ENCODE data around the gene KCNMB3. TPM values are rescaled to one million over a fixed set of nuclear protein-coding genes. Genes with fewer than 3 reads are reported as not detected.
"Not testable (repeated sequence)": the region's sequence is repeated elsewhere in the genome, so short reads cannot be mapped to it uniquely, and the experiment has no call there.

Gene KCNMB3
- total RNA-seq, 4 donors from 2014 or later, result 4.4 to 8.1 (median 5.1) TPM

- Histone ChIP-seq H3K4me3 (replicated peaks in 1 of 3) (no peak overlapping the region), H3K4me1 (no peaks in the 10 kb centered on the region), H3K27ac (no peak overlapping the region), H3K36me3 (peaks cover 2 to 14% of the 10 kb centered on the region in 2 donors), H3K9me3 (no peaks in the 10 kb centered on the region), H3K27me3 (no peaks in the 10 kb centered on the region)
- WGBS, 2 donors, result 93 to 96% methylated on average over 1 of the region's 1 CpG
- intact Hi-C loops (cut with DNase I), result no loop called here
- TF ChIP-seq CTCF (IDR thresholded peaks at IDR 0.05), result no peak
- TF ChIP-seq POLR2A (IDR thresholded peaks at IDR 0.05), result no peak
- DNase-seq, result no peak
Measured at GRCh38 chr3:179224584-179224983, 26.3 kb downstream of the KCNMB3 start.

DNA sequence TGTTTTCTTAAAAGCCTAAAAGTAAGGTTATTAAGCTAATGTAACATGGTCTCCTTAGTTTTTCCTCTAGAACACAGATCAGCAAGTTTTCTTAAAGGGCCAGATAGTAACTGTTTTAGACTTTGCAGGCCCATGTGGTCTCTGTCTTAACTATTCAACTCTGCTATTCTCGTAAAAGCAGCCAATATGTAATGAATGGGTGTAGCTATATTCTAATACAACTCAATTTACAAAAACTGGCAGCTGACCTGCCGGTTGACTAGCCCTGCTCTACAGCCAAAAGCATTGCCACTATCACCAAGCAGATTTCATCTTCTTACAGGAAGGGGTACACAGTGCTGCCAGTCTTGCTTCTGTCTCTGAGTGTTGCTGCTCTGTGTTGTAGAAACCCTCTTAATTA is 27.4 kb downstream of the KCNMB3 start:
- H3K36me3 ChIP-seq, result peaks cover 2 to 14% of the 10 kb centered on the region in 2 donors
- TF ChIP-seq POLR2A (IDR thresholded peaks at IDR 0.05) (no peak), CTCF (IDR thresholded peaks at IDR 0.05) (no peak)
- no peaks in the 10 kb centered on the region for H3K4me1 ChIP-seq
- no peak overlapping the region for H3K4me3 ChIP-seq (replicated peaks in 1 of 3)
- no peak for DNase-seq
- intact Hi-C loops (cut with DNase I), result no loop called here
- WGBS, 2 donors, result 91 to 98% methylated on average over 2 of the region's 2 CpGs
- no peak overlapping the region for H3K27ac ChIP-seq
- no peaks in the 10 kb centered on the region for H3K27me3 ChIP-seq
- H3K9me3 ChIP-seq, result no peaks in the 10 kb centered on the region

DNA sequence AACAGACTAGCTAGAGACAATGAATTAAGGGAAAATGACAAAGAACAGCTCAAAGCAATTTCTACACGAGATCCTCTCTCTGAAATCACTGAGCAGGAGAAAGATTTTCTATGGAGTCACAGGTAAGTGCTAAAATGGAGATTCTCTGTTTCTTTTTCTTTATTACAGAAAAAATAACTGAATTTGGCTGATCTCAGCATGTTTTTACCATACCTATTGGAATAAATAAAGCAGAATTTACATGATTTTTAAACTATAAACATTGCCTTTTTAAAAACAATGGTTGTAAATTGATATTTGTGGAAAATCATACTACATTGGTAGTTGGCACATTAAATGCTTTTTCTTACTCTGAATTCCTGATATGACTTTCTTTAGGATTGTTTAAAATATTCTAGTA is 32.7 kb downstream of the KCNMB3 start:
- H3K4me3 ChIP-seq (replicated peaks in 1 of 3); intact Hi-C loops (cut with DNase I); H3K9me3 ChIP-seq; H3K36me3 ChIP-seq; H3K27ac ChIP-seq; DNase-seq; H3K4me1 ChIP-seq; H3K27me3 ChIP-seq: not testable (repeated sequence)
- 84 to 98% methylated on average over 1 of the region's 1 CpG for whole genome bisulfite sequencing, 2 donors

- H3K36me3 ChIP-seq; intact Hi-C loops (cut with DNase I); H3K4me3 ChIP-seq (replicated peaks in 1 of 3); H3K9me3 ChIP-seq; H3K4me1 ChIP-seq; DNase-seq; H3K27ac ChIP-seq; H3K27me3 ChIP-seq: not testable (repeated sequence)
- 100% methylated on average over 1 of the region's 1 CpG for WGBS, 2 donors
Measured at GRCh38 chr3:179215550-179215949, 35.4 kb downstream of the KCNMB3 start.

GRCh38 chr3:179200790-179201189 is 50.1 kb downstream of the KCNMB3 start:
- TF ChIP-seq POLR2A (IDR thresholded peaks at IDR 0.05) (no peak), CTCF (IDR thresholded peaks at IDR 0.05) (no peak)
- Histone ChIP-seq H3K9me3 (no peaks in the 10 kb centered on the region), H3K27ac (no peak overlapping the region), H3K4me1 (peaks cover 0 to 10% of the 10 kb centered on the region in 2 donors), H3K27me3 (no peaks in the 10 kb centered on the region), H3K4me3 (replicated peaks in 1 of 3) (no peak overlapping the region), H3K36me3 (peaks cover 0 to 9% of the 10 kb centered on the region in 2 donors)
- no peak for DNase-seq
- 94 to 99% methylated on average over 2 of the region's 2 CpGs for WGBS, 2 donors
- intact Hi-C loops (cut with DNase I), result loop anchor here (10.0 kb wide), 1 partner anchor 46 kb away; no protein-coding TSS in a partner anchor

DNA sequence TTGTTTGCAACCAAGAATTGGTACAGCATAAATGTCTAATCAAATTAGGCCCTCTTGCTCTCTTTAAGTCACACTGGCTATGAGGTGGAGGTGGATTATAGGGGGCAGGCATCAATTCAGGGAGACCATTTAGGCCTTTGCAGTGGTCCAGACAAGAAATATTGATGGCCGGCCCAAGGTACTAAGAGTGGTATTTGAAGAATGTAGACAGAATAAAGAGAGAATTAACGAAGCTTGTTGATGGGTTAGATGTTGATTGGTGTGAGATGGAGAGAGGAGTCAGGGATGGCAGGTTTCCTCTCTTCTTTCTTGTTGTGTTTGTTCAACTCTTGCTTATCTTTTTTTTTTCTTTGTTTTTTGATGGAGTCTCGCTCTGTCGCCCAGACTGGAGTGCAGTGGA is 54.2 kb downstream of the KCNMB3 start:
- H3K4me1 ChIP-seq, result peaks cover 0 to 14% of the 10 kb centered on the region in 2 donors
- H3K36me3 ChIP-seq, result peaks cover 0 to 4% of the 10 kb centered on the region in 2 donors
- 83 to 90% methylated on average over 4 of the region's 4 CpGs for WGBS, 2 donors
- no peaks in the 10 kb centered on the region for H3K9me3 ChIP-seq
- no peak overlapping the region for H3K27ac ChIP-seq
- H3K27me3 ChIP-seq, result no peaks in the 10 kb centered on the region
- no peak overlapping the region for H3K4me3 ChIP-seq (replicated peaks in 1 of 3)
- intact Hi-C loops (cut with DNase I), result no loop called here
- TF ChIP-seq POLR2A (IDR thresholded peaks at IDR 0.05), result no peak
- TF ChIP-seq CTCF (IDR thresholded peaks at IDR 0.05), result no peak
- DNase-seq, result no peak
